Muscle layer of duodenum (tissue), 2 donors: ENCODE measurements around the gene ASF1A.

Source experiments
- H3K27ac ChIP-seq: one replicate; pipeline ENCODE4 v1.7.0; 2013; ENCODE audit warnings: mild to moderate bottlenecking, low read length
- H3K27me3 ChIP-seq: one replicate; pipeline ENCODE4 v1.7.0; 2013; ENCODE audit warnings: low read depth, mild to moderate bottlenecking, control low read depth, low read length
- H3K36me3 ChIP-seq, 2 donors: one replicate each; pipeline ENCODE4 v1.7.0; 2013; ENCODE audit warnings: low read length in 2 of 2, control low read depth in 1 of 2, mild to moderate bottlenecking in 1 of 2; ENCODE audit not compliant: insufficient read depth in 2 of 2, control insufficient read depth in 1 of 2
- H3K4me1 ChIP-seq, 2 donors: one replicate each; pipeline ENCODE4 v1.7.0; 2013; ENCODE audit warnings: low read length in 2 of 2, mild to moderate bottlenecking in 2 of 2, control low read depth in 1 of 2, moderate library complexity in 1 of 2; ENCODE audit not compliant: insufficient read depth in 2 of 2, control insufficient read depth in 1 of 2
- H3K4me3 ChIP-seq, 2 donors: one replicate each; pipeline ENCODE4 v1.7.0; 2013; ENCODE audit warnings: low read length in 2 of 2, low read depth in 1 of 2, mild to moderate bottlenecking in 1 of 2
- H3K9me3 ChIP-seq, 2 donors: one replicate each; pipeline ENCODE4 v1.7.0; 2013; ENCODE audit warnings: low read length in 2 of 2, control low read depth in 1 of 2, mild to moderate bottlenecking in 1 of 2; ENCODE audit not compliant: control insufficient read depth in 1 of 2
- donor health status: healthy.

The ASF1A gene

DNA sequence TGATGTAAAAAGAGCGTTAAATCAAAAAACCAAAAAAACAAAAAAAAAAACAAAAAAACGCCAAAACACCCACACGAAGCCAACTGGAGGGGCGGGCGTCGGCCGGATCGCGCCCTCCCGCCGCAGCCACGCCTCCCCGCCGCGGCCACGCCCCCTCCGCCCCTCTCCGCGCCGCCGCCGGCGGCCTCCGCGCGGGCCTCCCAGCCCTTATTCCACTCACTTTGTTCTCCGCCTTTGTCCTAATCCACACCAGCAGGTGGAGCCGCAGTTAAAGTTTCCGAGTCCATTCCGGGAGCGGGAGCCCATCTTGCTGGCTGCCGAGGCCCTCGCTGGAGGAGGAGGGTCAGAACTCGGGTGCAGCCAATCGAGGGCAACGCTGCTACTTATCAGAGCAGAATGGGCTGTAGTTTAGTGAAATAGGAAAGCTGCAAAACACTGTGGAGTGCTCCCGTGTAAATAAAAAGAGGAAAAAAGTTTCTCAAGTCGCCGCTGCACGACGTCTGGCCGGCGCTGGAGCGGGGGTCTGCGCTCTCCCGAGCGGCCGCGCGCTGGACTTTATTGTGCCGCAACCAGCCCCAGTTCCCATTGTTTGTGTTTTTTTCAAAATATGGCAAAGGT is at the start of gene ASF1A:
Gene ASF1A, plus strand, starts transcription at position 346 of the 618 bp plus-strand sequence. Its CDS starts 262 bp downstream, at position 608.
- peaks cover 12 to 19% of the 10 kb centered on the region in 2 donors for H3K4me1 ChIP-seq
- H3K36me3 ChIP-seq = peaks cover 0 to 5% of the 10 kb centered on the region in 2 donors
- H3K4me3 ChIP-seq = peak within 1 kb of the TSS; percentile 92 to 99
- H3K27me3 ChIP-seq = no peaks in the 10 kb centered on the region
- no peaks in the 10 kb centered on the region for H3K9me3 ChIP-seq
- H3K27ac ChIP-seq = peak within 1 kb of the TSS; percentile 98

DNA sequence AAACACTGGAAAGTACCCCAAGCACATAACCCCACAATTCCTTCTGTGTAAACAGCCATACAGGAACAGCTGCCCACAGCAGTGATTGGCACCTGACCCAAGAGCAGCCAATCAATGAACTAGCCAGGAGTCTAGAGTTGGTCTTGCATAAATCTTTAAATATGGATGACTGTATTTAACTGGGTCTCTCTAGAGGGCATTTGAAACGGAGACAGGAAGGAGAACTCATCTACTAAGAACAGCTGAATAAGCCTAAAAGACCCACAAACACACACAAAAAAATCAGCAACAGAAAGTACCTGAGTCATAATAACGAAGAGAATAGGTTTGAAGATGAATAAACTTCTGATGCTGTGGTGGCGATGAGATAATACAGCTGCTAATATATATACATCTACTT is 49.0 kb upstream of the ASF1A start:
- Histone ChIP-seq H3K27ac (no peak overlapping the region), H3K9me3 (no peaks in the 10 kb centered on the region), H3K4me3 (no peak overlapping the region), H3K4me1 (no peaks in the 10 kb centered on the region), H3K36me3 (no peaks in the 10 kb centered on the region), H3K27me3 (no peaks in the 10 kb centered on the region)

DNA sequence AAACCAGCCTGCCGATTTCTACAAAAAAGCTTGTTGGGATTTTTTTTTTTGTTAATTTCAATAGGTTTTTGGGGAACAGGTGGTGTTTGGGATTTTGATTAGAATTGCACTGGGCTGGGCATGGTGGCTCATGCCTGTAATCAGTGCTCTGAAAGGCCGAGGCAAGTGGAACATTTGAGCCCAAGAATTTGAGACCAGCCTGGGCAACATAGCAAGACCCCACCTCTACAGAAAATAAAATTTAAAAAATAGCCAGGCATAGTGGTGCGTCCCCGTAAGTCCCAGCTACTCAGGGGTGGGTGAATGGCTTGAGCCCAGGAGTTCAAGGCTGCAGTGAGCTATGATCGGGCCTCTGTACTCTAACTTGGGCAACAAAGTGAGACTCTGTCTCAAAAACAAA is 40.5 kb upstream of the ASF1A start:
- no peaks in the 10 kb centered on the region for H3K36me3 ChIP-seq
- H3K4me3 ChIP-seq = no peak overlapping the region
- no peaks in the 10 kb centered on the region for H3K9me3 ChIP-seq
- H3K27me3 ChIP-seq = no peaks in the 10 kb centered on the region
- no peak overlapping the region for H3K27ac ChIP-seq
- H3K4me1 ChIP-seq = no peaks in the 10 kb centered on the region

DNA sequence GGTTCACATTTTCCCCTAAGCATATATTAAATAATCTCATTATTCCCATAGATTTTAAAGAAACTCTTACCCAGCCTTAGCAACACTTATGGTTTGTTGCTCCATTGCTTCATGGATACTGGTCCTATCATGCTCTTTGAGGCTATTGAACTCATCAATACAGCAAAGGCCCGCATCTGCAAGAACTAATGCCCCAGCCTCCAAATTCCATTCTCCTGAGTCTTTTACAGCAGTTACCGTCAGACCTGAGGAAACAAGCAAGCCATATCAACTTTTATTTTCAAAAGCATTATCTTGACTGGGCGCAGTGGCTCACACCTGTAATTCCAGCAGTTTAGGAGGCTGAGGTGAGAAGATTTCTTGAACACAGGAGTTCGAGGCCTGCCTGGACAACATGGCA is 37.7 kb upstream of the ASF1A start:
- Histone ChIP-seq H3K27ac (no peak overlapping the region), H3K9me3 (peaks cover 0 to 2% of the 10 kb centered on the region in 2 donors), H3K4me1 (no peaks in the 10 kb centered on the region), H3K4me3 (no peak overlapping the region), H3K36me3 (no peaks in the 10 kb centered on the region), H3K27me3 (no peaks in the 10 kb centered on the region)

DNA sequence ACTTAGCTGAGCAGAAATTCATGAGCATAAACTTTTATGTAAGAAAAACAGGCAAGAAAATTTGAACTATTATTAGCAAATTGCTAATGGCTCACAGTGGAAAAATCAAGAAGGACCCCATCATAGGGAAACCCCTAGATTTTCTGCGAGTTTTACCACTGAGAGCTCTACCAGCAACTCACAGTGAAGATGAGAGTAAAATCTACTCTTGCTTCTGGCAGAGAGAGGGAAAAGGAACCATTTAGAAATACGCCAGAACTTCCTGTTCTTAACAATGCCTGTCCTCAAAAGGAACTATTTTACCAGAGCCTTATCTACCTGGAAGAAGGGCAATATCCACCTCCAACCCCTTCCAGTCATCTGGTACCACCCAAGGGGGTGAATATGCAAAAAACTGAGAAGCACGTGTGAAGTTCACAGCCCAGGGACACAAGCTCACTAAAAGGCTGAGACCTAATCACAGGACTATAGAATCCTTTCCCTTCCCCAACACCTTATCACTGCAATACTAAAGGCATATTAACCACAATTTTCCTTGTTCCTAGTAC is 34.4 kb upstream of the ASF1A start:
- no peak overlapping the region for H3K27ac ChIP-seq
- no peaks in the 10 kb centered on the region for H3K36me3 ChIP-seq
- H3K4me1 ChIP-seq = no peaks in the 10 kb centered on the region
- H3K9me3 ChIP-seq = peaks cover 0 to 2% of the 10 kb centered on the region in 2 donors
- no peak overlapping the region for H3K4me3 ChIP-seq
- H3K27me3 ChIP-seq = no peaks in the 10 kb centered on the region

DNA sequence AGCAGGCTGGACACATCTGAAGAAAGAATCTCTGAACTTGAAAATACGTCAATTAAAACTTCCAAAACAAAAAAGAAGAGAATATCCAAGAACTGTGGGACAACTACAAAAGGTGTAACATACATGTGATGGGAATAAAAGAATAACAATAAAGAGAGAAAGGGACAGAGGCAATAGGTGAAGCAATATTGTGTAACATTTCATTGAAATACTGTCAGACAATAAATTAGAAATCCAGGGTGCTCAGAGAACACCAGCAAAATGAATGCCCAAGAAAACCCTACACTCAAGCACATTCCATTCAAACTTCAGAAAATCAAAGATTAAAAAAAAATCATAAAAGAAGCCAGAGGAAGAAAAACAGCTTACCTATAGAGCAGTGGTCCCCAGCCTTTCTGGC is 33.6 kb upstream of the ASF1A start:
- Histone ChIP-seq H3K4me3 (no peak overlapping the region), H3K36me3 (no peaks in the 10 kb centered on the region)

DNA sequence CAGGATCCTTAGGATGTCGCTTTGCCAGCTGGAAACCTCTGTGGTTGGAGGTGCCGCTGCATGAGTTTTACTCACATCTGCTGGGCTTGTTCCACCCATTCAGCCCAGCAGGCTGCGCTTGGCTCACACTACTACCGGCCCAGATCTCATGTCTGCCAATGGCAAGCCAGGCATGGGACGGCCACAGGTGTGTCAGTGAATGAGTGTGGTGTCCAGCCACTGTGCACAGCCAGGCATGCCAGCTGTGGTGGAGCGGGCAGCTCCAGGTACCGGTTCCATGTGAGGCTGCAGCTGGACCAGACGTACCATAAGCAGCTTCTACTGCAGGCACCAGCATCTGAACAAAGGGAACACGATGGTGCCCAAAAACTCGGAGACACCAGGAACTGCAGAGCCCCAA is 33.1 kb upstream of the ASF1A start:
- H3K4me3 ChIP-seq = no peak overlapping the region
- H3K4me1 ChIP-seq = no peaks in the 10 kb centered on the region
- H3K9me3 ChIP-seq = peaks cover 0 to 2% of the 10 kb centered on the region in 2 donors
- no peaks in the 10 kb centered on the region for H3K36me3 ChIP-seq
- H3K27me3 ChIP-seq = no peaks in the 10 kb centered on the region
- no peak overlapping the region for H3K27ac ChIP-seq

More for the DNA sequence above, 33.6 kb upstream of the ASF1A start:
- no peaks in the 10 kb centered on the region for H3K27me3 ChIP-seq
- H3K4me1 ChIP-seq = no peaks in the 10 kb centered on the region
- no peak overlapping the region for H3K27ac ChIP-seq
- peaks cover 0 to 2% of the 10 kb centered on the region in 2 donors for H3K9me3 ChIP-seq

DNA sequence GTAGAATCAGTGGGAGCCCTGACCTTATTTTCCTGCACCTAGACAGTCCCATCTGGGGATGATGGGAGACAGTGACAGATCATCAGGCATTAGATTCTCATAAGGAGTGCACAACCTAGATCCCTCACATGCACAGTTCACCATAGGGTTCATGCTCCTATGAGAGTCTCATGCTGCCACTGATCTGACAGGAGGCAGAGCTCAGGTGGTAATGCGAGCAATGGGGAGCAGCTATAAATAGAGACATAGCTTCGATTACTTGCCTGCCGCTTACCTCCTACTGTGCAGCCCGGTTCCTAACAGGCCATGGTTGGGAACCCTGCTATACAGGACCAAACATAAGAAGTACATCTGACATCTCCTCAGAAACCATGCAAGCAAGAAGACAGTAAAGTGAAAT is 31.5 kb upstream of the ASF1A start:
- Histone ChIP-seq H3K27ac (no peak overlapping the region), H3K4me1 (no peaks in the 10 kb centered on the region), H3K9me3 (peaks cover 0 to 2% of the 10 kb centered on the region in 2 donors), H3K36me3 (no peaks in the 10 kb centered on the region), H3K27me3 (no peaks in the 10 kb centered on the region), H3K4me3 (no peak overlapping the region)

DNA sequence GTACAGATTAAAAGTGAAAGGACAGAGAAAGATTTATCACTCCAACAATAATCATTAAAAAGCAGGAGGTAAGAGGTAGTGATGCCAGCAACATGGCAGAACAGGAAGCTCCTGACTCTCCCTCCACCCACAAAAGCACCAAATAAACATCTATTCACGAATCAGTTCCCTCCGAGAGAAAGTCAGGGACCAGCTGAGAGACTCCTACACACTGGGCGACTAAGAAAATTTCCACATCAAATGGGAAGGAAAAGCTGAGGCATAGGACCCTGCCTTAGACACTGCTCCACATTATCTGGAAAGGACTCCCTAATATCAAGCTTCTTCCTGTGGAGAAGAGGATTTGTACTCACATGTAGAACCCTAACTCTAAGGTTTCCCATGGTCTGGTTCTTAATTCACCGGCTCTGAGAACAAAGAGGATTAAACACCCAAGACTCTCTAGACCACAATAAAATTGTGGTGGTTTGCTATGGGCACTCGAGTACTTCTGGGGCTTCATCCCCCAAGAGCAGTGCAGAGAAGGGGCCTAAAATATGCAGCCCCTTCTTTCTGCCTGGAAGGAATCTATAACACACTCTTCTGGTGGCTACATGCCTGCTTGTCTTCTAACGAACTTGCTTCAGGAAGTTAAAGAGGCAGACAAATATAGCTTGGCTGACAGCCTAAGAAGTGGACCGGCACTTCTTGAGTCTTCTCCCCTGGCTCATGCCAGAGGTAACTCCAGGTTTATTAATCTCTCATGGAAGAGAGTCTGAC is 29.4 kb upstream of the ASF1A start:
- no peak overlapping the region for H3K4me3 ChIP-seq
- no peaks in the 10 kb centered on the region for H3K36me3 ChIP-seq
- no peak overlapping the region for H3K27ac ChIP-seq

DNA sequence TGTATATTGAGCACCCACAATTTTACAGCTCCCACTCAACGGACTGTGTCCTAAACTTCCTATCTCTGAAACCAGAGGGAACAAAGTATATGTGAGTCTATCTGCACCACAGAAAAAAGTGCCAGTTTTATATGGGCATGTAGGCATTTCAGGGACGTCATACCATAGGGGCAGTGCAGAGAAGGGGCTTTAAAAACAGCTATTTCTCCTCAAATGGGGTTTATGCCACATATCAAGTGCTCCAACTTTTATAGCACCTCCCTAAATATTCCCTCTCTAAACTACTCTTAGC is 28.9 kb upstream of the ASF1A start:
- Histone ChIP-seq H3K27ac (no peak overlapping the region), H3K9me3 (no peaks in the 10 kb centered on the region), H3K36me3 (no peaks in the 10 kb centered on the region), H3K27me3 (no peaks in the 10 kb centered on the region), H3K4me3 (no peak overlapping the region), H3K4me1 (no peaks in the 10 kb centered on the region)

More for the DNA sequence above, 29.4 kb upstream of the ASF1A start:
- no peaks in the 10 kb centered on the region for H3K27me3 ChIP-seq
- no peaks in the 10 kb centered on the region for H3K4me1 ChIP-seq
- no peaks in the 10 kb centered on the region for H3K9me3 ChIP-seq

DNA sequence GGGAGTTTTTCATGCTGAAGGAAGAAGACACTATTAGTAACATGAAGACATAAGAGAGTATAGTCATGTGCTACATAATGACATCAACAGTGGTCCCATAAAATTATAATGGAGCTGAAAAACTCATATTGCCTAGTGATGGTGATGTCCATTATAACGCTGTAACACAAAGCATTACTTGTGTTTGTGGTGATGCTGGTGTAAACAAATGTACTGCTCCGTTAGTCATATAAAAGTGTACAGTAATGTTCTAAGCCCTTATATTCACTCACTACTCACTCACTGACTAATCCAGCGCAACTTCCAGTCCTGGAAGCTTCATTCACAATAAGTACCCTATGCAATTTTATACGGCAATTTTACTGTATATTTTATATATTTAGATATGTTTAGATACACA is 26.8 kb upstream of the ASF1A start:
- no peak overlapping the region for H3K4me3 ChIP-seq
- H3K27me3 ChIP-seq = no peaks in the 10 kb centered on the region
- H3K9me3 ChIP-seq = no peaks in the 10 kb centered on the region
- H3K36me3 ChIP-seq = no peaks in the 10 kb centered on the region
- no peak overlapping the region for H3K27ac ChIP-seq
- H3K4me1 ChIP-seq = no peaks in the 10 kb centered on the region
